Erythroblast (primary cell): Measurements from ENCODE around the gene KRTAP21-1.

Experiments
- DNase-seq, 2 experiments: peaks; one replicate each; lab custom pipeline; 2025; lab: John Stamatoyannopoulos, UW
- GATA1 ChIP-seq: IDR thresholded peaks from 2 replicates; pipeline ENCODE4 v1.6.1; 2011; ENCODE audit warnings: low read depth, mild to moderate bottlenecking, control low read depth, low read length, moderate library complexity
- POLR2A ChIP-seq: IDR thresholded peaks from 2 replicates; pipeline ENCODE4 v1.6.1; 2011; ENCODE audit warnings: mild to moderate bottlenecking, low read length

Gene KRTAP21-1

DNA sequence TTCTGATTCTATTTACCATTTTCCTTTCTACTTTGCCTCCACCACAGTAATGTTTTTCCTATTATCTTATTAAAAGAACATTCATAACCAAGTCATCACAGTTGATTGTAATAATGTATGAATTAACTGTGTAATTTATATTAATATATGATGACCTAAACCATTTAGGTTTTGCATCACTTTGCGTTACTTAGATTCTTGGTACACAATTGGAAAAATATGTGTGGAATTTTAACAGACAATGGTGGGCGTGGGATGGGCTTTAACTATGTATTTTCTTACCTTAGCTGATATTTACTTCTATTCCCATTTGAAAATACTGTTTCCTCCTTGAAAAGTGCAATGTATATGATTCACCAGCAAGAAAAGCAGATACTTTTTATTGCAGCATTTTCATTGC lies 40.3 kb downstream of the KRTAP21-1 start:
- no peak for TF ChIP-seq POLR2A
- TF ChIP-seq GATA1 = no peak
- no peak for DNase-seq

DNA sequence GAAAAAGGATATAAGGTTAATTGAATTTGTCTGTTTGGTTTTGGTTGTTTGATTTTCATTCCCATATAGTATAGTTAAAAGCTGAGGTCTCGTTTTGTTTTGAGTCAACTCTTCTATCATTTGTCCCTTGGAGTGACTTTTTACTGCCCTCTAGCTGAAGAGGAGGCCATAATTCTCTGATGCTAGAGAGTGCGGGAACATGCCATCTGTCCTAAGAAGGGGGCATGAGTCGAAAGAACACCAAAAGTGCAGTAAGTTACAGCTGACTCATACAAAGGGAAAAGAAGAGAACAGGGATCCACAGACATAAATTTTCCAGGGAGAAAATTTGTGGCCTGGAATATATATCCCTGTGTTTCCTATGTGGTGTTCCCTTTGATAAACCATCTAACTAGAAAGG lies 40.8 kb downstream of the KRTAP21-1 start:
- TF ChIP-seq GATA1 (no peak), POLR2A (no peak)
- no peak for DNase-seq

DNA sequence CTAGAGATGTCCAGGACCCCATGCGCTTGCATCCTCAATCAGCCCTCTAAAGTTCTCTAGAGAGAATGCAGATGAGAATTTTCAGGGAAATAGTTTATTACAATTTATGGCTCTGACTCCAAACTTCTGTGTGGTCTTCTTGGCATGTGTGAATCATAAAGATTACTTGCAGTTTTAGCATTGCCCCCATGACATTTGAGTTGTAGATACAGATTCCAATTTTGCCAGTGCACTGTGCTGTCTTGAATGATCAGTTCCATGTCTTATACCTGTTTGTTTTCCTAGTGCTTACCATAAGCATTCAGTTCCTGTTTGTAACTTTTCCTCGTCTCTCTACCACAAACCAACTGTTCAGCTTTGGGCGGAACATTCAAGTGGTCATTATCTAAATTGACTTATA lies 41.5 kb downstream of the KRTAP21-1 start:
- DNase-seq = no peak
- TF ChIP-seq POLR2A (no peak), GATA1 (no peak)

DNA sequence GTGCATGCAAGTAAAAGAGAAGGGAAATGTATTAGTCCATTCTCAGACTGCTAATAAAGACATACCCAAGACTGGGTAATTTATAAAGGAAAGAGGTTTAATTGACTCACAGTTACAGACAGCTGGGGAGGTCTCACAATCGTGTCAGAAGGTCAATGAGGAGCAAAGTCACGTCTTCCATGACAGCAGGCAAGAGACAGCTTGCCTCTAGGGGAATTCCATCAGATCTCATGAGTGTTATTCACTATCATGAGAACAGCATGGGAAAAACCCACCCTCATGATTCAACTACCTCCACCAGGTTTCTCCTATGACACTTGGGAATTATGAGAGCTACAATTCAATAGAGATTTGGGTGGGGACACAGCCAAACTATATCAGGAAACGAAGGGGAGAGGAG lies 44.7 kb downstream of the KRTAP21-1 start:
- no peak for DNase-seq
- TF ChIP-seq POLR2A (no peak), GATA1 (no peak)

DNA sequence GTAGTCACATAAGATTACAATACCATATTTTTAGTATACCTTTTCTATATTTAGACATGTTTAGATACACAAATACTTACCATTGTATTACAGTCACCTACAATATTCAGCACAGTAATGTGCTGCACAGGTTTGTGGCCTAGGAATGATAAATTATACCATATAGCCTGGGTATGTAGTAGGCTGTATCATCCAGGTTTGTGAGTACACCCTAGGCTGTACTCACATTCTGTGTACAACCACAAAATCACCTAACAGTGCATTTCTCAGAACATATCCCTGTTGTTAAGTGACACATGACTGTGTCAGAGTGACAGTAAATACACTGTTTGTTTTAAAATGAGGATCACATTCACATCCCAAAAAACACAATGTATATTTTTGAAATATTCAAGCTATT lies 47.8 kb downstream of the KRTAP21-1 start:
- TF ChIP-seq POLR2A (no peak), GATA1 (no peak)
- DNase-seq = no peak
